H1 (cell line): ENCODE data around the gene NGEF. TPM values are rescaled to one million over a fixed set of nuclear protein-coding genes. Genes with fewer than 3 reads are reported as not detected.

Experiments
- CTCF ChIA-PET: fragments of 300-600 bp; sonication (Branson Sonifier 250); formaldehyde crosslinking; loops from one replicate; lab custom pipeline; 2021; ENCODE audit not compliant: partially characterized antibody; lab: Charles Lee
- POLR2A ChIA-PET: fragments of 300-600 bp; sonication (Branson Sonifier 250); formaldehyde crosslinking; loops from one replicate; lab custom pipeline; 2021; ENCODE audit warnings: inconsistent platforms; ENCODE audit not compliant: partially characterized antibody; lab: Charles Lee
- DNase-seq, 2 experiments: peaks; one replicate each; pipeline versions ENCODE4 v3.0.0 to v3.0.0-alpha.2; 2010 to 2022; ENCODE audit warnings: low spot score in 2 of 2, low read depth in 1 of 2, mixed read lengths in 1 of 2
- FAIRE-seq: peaks from 2 replicates; lab custom pipeline; 2011; peaks lifted over from hg19 to GRCh38; lab: Jason Lieb, UNC
- H2AFZ ChIP-seq: 2 replicates; pipeline ENCODE4 v1.8.1; 2012; ENCODE audit warnings: low read length, inconsistent platforms
- H2AK5ac ChIP-seq: 2 replicates; pipeline ENCODE4 v1.6.1; 2013; ENCODE audit warnings: low read depth, low read length
- H2BK120ac ChIP-seq: replicated peaks from 2 replicates; pipeline ENCODE3; 2013; ENCODE audit warnings: low read depth, low read length, inconsistent platforms
- H2BK12ac ChIP-seq: 2 replicates; pipeline ENCODE4 v1.6.1; 2013; ENCODE audit warnings: low read depth, low read length
- H2BK15ac ChIP-seq: 2 replicates; pipeline ENCODE4 v1.6.1; 2013; ENCODE audit warnings: low read length
- H2BK20ac ChIP-seq: 2 replicates; pipeline ENCODE4 v1.6.1; 2013; ENCODE audit warnings: low read length
- H2BK5ac ChIP-seq: 2 replicates; pipeline ENCODE4 v1.6.1; 2013; ENCODE audit warnings: low read depth, low read length
- H3K14ac ChIP-seq: 2 replicates; pipeline ENCODE4 v1.6.1; 2013; ENCODE audit warnings: inconsistent platforms; ENCODE audit not compliant: insufficient read length
- H3K18ac ChIP-seq: 2 replicates; pipeline ENCODE4 v1.6.1; 2013; ENCODE audit warnings: low read length; ENCODE audit errors: extremely low read depth
- H3K23ac ChIP-seq: 2 replicates; pipeline ENCODE4 v1.6.1; 2013; ENCODE audit warnings: inconsistent platforms; ENCODE audit not compliant: insufficient read length
- H3K23me2 ChIP-seq: 2 replicates; pipeline ENCODE4 v1.6.1; 2013; ENCODE audit warnings: low read depth, low read length
- H3K27ac ChIP-seq: 2 replicates; pipeline ENCODE4 v1.6.1; 2011; ENCODE audit warnings: low read depth, low read length, inconsistent platforms
- H3K27me3 ChIP-seq, 4 experiments: replicated peaks in 1 of 4; 1 replicate in 1 of 4; 2 replicates in 3 of 4; pipeline versions ENCODE4 v1.6.1 to v1.8.1; 2011 to 2013; ENCODE audit warnings: low read length in 3 of 4, mild to moderate bottlenecking in 3 of 4, inconsistent platforms in 2 of 4, mixed read lengths in 2 of 4, moderate library complexity in 1 of 4; ENCODE audit not compliant: control insufficient read depth in 3 of 4, insufficient read depth in 3 of 4; ENCODE audit errors: extremely low read depth in 1 of 4
- H3K36me3 ChIP-seq, 4 experiments: 2 replicates each; pipeline versions ENCODE4 v1.6.1 to v1.8.1; 2011 to 2013; ENCODE audit warnings: mild to moderate bottlenecking in 4 of 4, low read length in 3 of 4, moderate library complexity in 2 of 4, control low read depth in 1 of 4, inconsistent platforms in 1 of 4; ENCODE audit not compliant: insufficient read depth in 4 of 4, control insufficient read depth in 2 of 4
- H3K4ac ChIP-seq: replicated peaks from 2 replicates; pipeline ENCODE3; 2013; ENCODE audit warnings: low read length, low read depth, mixed read lengths, inconsistent platforms; ENCODE audit not compliant: insufficient read length
- H3K4me1 ChIP-seq, 4 experiments: replicated peaks in 1 of 4; 1 replicate in 1 of 4; 2 replicates in 3 of 4; pipeline versions ENCODE4 v1.6.1 to v1.8.1; 2011 to 2013; ENCODE audit warnings: low read length in 3 of 4, inconsistent platforms in 2 of 4, mixed read lengths in 1 of 4; ENCODE audit not compliant: insufficient read depth in 4 of 4, control insufficient read depth in 3 of 4
- H3K4me2 ChIP-seq, 2 experiments: 2 replicates each; pipeline versions ENCODE4 v1.6.1 to v1.8.1; 2011 to 2013; ENCODE audit warnings: low read depth in 2 of 2, low read length in 2 of 2, control low read depth in 1 of 2, inconsistent platforms in 1 of 2, mild to moderate bottlenecking in 1 of 2; ENCODE audit not compliant: insufficient read depth in 1 of 2
- H3K4me3 ChIP-seq, 4 experiments: fragments of 200-600, 300-600 bp in 1 of 4; sonication (generic), shearing (Covaris generic), sonication (Bioruptor Twin) in 1 of 4; 2 replicates each; pipeline versions ENCODE4 v1.5.1 to v1.8.1; 2011 to 2016; ENCODE audit warnings: low read length in 4 of 4, low read depth in 3 of 4, control low read depth in 2 of 4, inconsistent platforms in 2 of 4, mild to moderate bottlenecking in 2 of 4, mixed read lengths in 1 of 4, moderate library complexity in 1 of 4; ENCODE audit not compliant: insufficient read depth in 2 of 4; ENCODE audit errors: extremely low read depth in 1 of 4
- H3K56ac ChIP-seq: replicated peaks from 2 replicates; pipeline ENCODE3; 2013; ENCODE audit warnings: low read depth, mild to moderate bottlenecking, mixed read lengths, low read length, inconsistent platforms; ENCODE audit not compliant: insufficient read length
- H3K79me1 ChIP-seq: 2 replicates; pipeline ENCODE4 v1.6.1; 2013; ENCODE audit warnings: low read depth, low read length, control low read depth
- H3K79me2 ChIP-seq, 2 experiments: 2 replicates each; pipeline versions ENCODE4 v1.6.1 to v1.8.1; 2012 to 2013; ENCODE audit warnings: low read length in 2 of 2, mild to moderate bottlenecking in 2 of 2, inconsistent platforms in 1 of 2; ENCODE audit not compliant: insufficient read depth in 2 of 2, control insufficient read depth in 1 of 2
- H3K9ac ChIP-seq, 4 experiments: replicated peaks in 1 of 4; 1 replicate in 1 of 4; 2 replicates in 3 of 4; pipeline versions ENCODE4 v1.6.1 to v1.8.1; 2011 to 2013; ENCODE audit warnings: low read depth in 3 of 4, low read length in 3 of 4, control low read depth in 2 of 4, mild to moderate bottlenecking in 2 of 4, moderate library complexity in 2 of 4, inconsistent platforms in 1 of 4; ENCODE audit errors: extremely low read depth in 1 of 4
- H3K9me3 ChIP-seq, 2 experiments: 2 replicates each; pipeline versions ENCODE4 v1.6.1 to v1.8.1; 2012 to 2013; ENCODE audit warnings: mild to moderate bottlenecking in 2 of 2, moderate library complexity in 2 of 2, control low read depth in 1 of 2, inconsistent platforms in 1 of 2, low read depth in 1 of 2, low read length in 1 of 2, mixed read lengths in 1 of 2; ENCODE audit not compliant: insufficient read depth in 2 of 2
- H4K20me1 ChIP-seq, 2 experiments: replicated peaks in 1 of 2; 2 replicates each; pipeline versions ENCODE3 to v1.8.1; 2011 to 2013; ENCODE audit warnings: inconsistent platforms in 2 of 2, low read length in 2 of 2, mild to moderate bottlenecking in 1 of 2; ENCODE audit not compliant: insufficient read depth in 2 of 2, control insufficient read depth in 1 of 2
- H4K5ac ChIP-seq: 2 replicates; pipeline ENCODE4 v1.6.1; 2013; ENCODE audit warnings: low read length, low read depth, mixed read lengths, inconsistent platforms; ENCODE audit not compliant: insufficient read length
- H4K8ac ChIP-seq: 2 replicates; pipeline ENCODE4 v1.8.0; 2013; ENCODE audit warnings: mild to moderate bottlenecking, moderate library complexity, low read length, inconsistent platforms; ENCODE audit not compliant: insufficient read depth; ENCODE audit errors: extremely low read depth
- H4K91ac ChIP-seq: replicated peaks from 2 replicates; pipeline ENCODE3; 2013; ENCODE audit warnings: low read length, mixed read lengths, inconsistent platforms; ENCODE audit not compliant: insufficient read length
- EP300 ChIP-seq, 2 experiments: IDR thresholded peaks; 1 replicate in 1 of 2; 2 replicates in 1 of 2; pipeline ENCODE4 v1.6.1; 2011 to 2012; ENCODE audit warnings: low read depth in 2 of 2, low read length in 2 of 2, mild to moderate bottlenecking in 2 of 2, borderline replicate concordance in 1 of 2, inconsistent platforms in 1 of 2, moderate library complexity in 1 of 2
- FOSL1 ChIP-seq: IDR thresholded peaks from 2 replicates; pipeline ENCODE4 v1.6.1; 2011; ENCODE audit warnings: mild to moderate bottlenecking, low read depth, low read length, moderate library complexity; ENCODE audit not compliant: insufficient read depth
- KDM5A ChIP-seq: fragments of 200-600 bp; IDR thresholded peaks from 2 replicates; pipeline ENCODE4 v1.7.1; 2012; ENCODE audit warnings: mild to moderate bottlenecking, low read length, inconsistent platforms, mixed read lengths
- YY1 ChIP-seq: IDR thresholded peaks from 2 replicates; pipeline ENCODE4 v1.6.1; 2011; ENCODE audit warnings: low read depth, mild to moderate bottlenecking, low read length
- WGBS, 2 experiments: shearing (Covaris generic) in 1 of 2; methylation state at CpG; one replicate each; pipeline versions ENCODE4 v1.1.6 to v1.1.7; 2013 to 2015; ENCODE audit warnings: low lambda C conversion rate in 2 of 2, mixed read lengths in 2 of 2, inconsistent platforms in 1 of 2, low coverage in 1 of 2, missing lambda C conversion rate in 1 of 2; ENCODE audit not compliant: insufficient replicate concordance in 2 of 2, insufficient coverage in 1 of 2, insufficient read length in 1 of 2; ENCODE audit errors: extremely low coverage in 1 of 2, missing lambda C conversion rate in 1 of 2; 5-methylcytosine and 5-hydroxymethylcytosine counted together
- polyA plus RNA-seq, 7 experiments: library from polyadenylated mRNA; depleted of rRNA in 3 of 7; stranded (reverse) in 5 of 7; unstranded in 2 of 7; fragments of >200 nt in 5 of 7; fragments of 200-250 nt in 2 of 7; gene quantifications; 1 replicate in 5 of 7; 2 replicates in 1 of 7; 4 replicates in 1 of 7; pipeline versions ENCODE4 v1.2.1 to v1.2.3, GENCODE V29; 2011 to 2013; ENCODE audit warnings: missing spikeins in 2 of 7, mixed read lengths in 2 of 7
- total RNA-seq: library from RNA; stranded (reverse); fragmentation: NEBNext Ultra II Directional; extraction: Animal tissue kit (Norgen Biotek cat#: 25700); gene quantifications from 2 replicates; pipeline ENCODE4 v1.2.1, GENCODE V29; 2021

NGEF gene
- total and polyA plus RNA-seq, 2 of the 8 experiments (the other 6 are each of a cell fraction or from before 2014, with no cell fraction given), result 2.7 to 3.2 TPM

DNA sequence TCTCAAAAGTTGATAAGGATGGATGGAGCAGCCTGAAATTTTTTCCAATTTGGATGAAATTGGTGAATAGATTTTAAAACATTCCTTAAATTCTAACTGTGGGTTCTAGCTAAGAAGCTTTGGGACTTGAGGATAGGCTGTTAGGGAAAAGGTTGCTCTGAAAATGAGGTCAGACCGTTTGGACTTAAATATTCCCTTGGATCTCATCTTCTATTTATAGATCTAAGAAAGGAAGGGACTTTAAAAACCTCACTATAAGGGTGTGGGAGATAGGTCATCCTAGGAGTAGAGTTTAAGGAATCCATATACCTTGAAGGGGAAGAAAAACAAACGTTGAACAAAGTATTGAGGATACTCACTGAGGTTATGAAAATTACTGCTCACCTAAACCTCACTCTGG is 160.4 kb downstream of the NGEF start:
- 82% methylated on average over 2 of the region's 2 CpGs; no CpG with 5 or more reads in 1 of the 2 experiments for WGBS, 2 experiments

More for the DNA sequence above, 160.4 kb downstream of the NGEF start:
- H4K5ac ChIP-seq, result no peak overlapping the region
- H3K79me2 ChIP-seq, result no peaks in the 10 kb centered on the region
- H2BK20ac ChIP-seq, result no peak overlapping the region
- H2BK120ac ChIP-seq, result no peak overlapping the region
- no peak overlapping the region for H3K4me2 ChIP-seq
- no peaks in the 10 kb centered on the region for H3K4me1 ChIP-seq
- no peak overlapping the region for H2AK5ac ChIP-seq
- DNase-seq, result no peak
- no peak for FAIRE-seq
- ChIA-PET POLR2A (interaction anchor here (0.7 to 1.1 kb wide), 2 partner anchors 16 to 399 kb away, joined by 3 to 5 read pairs; partner anchors contain the start of gene ATG16L1), CTCF (interaction anchor here (0.7 to 3.1 kb wide), 25 partner anchors 10 to 425 kb away, joined by 3 to 18 read pairs (median 5); partner anchors contain the start of genes ATG16L1, INPP5D and SNORC)
- no peak overlapping the region for H2AFZ ChIP-seq
- no peak overlapping the region for H3K9ac ChIP-seq
- H2BK12ac ChIP-seq, result no peak overlapping the region
- H3K56ac ChIP-seq, result no peak overlapping the region
- H3K23me2 ChIP-seq, result no peaks in the 10 kb centered on the region
- TF ChIP-seq KDM5A (no peak), EP300 (IDR thresholded peaks at IDR 0.05; ENCODE audit: borderline replicate concordance in 1 of 2, low read depth in 2 of 2, low read length in 2 of 2) (no peak), YY1 (no peak), FOSL1 (no peak)
- no peak overlapping the region for H2BK5ac ChIP-seq
- H3K4me3 ChIP-seq, result no peak overlapping the region
- H3K9me3 ChIP-seq, result no peaks in the 10 kb centered on the region
- no peak overlapping the region for H4K91ac ChIP-seq
- no peak overlapping the region for H3K18ac ChIP-seq
- H3K23ac ChIP-seq, result no peak overlapping the region
- no peak overlapping the region for H4K8ac ChIP-seq
- H3K27ac ChIP-seq, result no peak overlapping the region
- no peaks in the 10 kb centered on the region for H3K79me1 ChIP-seq
- H3K27me3 ChIP-seq, result no peaks in the 10 kb centered on the region
- peaks cover 0 to 2% of the 10 kb centered on the region in 2 experiments for H4K20me1 ChIP-seq
- H3K14ac ChIP-seq, result no peak overlapping the region
- no peak overlapping the region for H2BK15ac ChIP-seq
- H3K4ac ChIP-seq, result no peak overlapping the region
- peaks cover 16 to 63% (median 41%) of the 10 kb centered on the region in 4 experiments for H3K36me3 ChIP-seq
